Adipocyte (in vitro differentiated cells): ENCODE data around the gene DHRSX.
A peak's percentile ranks its signal among the peaks of the same experiment; 100 is the strongest.
"Not testable (repeated sequence)": the region's sequence is repeated elsewhere in the genome, so short reads cannot be mapped to it uniquely, and the experiment has no call there.

Source experiments
- DNase-seq: peaks from one replicate; pipeline ENCODE4 v3.0.0-alpha.2; 2015; ENCODE audit warnings: low read depth
- H3K27me3 ChIP-seq: replicated peaks from 2 replicates; pipeline ENCODE4 v1.7.0; 2013; ENCODE audit warnings: mild to moderate bottlenecking, low read length, moderate library complexity; ENCODE audit not compliant: control insufficient read depth, insufficient read depth
- H3K36me3 ChIP-seq: 2 replicates; pipeline ENCODE4 v1.7.0; 2013; ENCODE audit warnings: low read length, mild to moderate bottlenecking, moderate library complexity; ENCODE audit not compliant: control insufficient read depth, insufficient read depth, severe bottlenecking
- H3K4me1 ChIP-seq: 2 replicates; pipeline ENCODE4 v1.7.0; 2013; ENCODE audit warnings: mild to moderate bottlenecking, low read length, moderate library complexity; ENCODE audit not compliant: control insufficient read depth, insufficient read depth
- H3K4me3 ChIP-seq: 2 replicates; pipeline ENCODE4 v1.7.0; 2013; ENCODE audit warnings: mild to moderate bottlenecking, low read length, moderate library complexity
- H3K9ac ChIP-seq: 2 replicates; pipeline ENCODE4 v1.7.0; 2013; ENCODE audit warnings: mild to moderate bottlenecking, low read length, moderate library complexity
- H3K9me3 ChIP-seq: 2 replicates; pipeline ENCODE4 v1.7.0; 2013; ENCODE audit warnings: mild to moderate bottlenecking, low read length, moderate library complexity; ENCODE audit not compliant: control insufficient read depth

The DHRSX gene

GRCh38 chrX:2351999-2352995 is 148.5 kb downstream of the DHRSX start:
- H3K27me3 ChIP-seq: no peaks in the 10 kb centered on the region
- no peaks in the 10 kb centered on the region for H3K36me3 ChIP-seq
- no peaks in the 10 kb centered on the region for H3K9me3 ChIP-seq
- no peak overlapping the region for H3K4me3 ChIP-seq
- no peaks in the 10 kb centered on the region for H3K4me1 ChIP-seq
- no peak overlapping the region for H3K9ac ChIP-seq
- DNase-seq: peak; percentile 75

GRCh38 chrX:2351321-2351720 is 149.5 kb downstream of the DHRSX start:
- Histone ChIP-seq H3K27me3 (no peaks in the 10 kb centered on the region), H3K36me3 (no peaks in the 10 kb centered on the region), H3K4me3 (no peak overlapping the region), H3K9ac (no peak overlapping the region), H3K4me1 (no peaks in the 10 kb centered on the region), H3K9me3 (no peaks in the 10 kb centered on the region)
- DNase-seq: peak; percentile 68

- not testable (repeated sequence) for H3K9ac ChIP-seq, H3K9me3 ChIP-seq, H3K36me3 ChIP-seq, H3K27me3 ChIP-seq, H3K4me3 ChIP-seq, DNase-seq, H3K4me1 ChIP-seq
Measured at GRCh38 chrX:2350703-2351102, 150.1 kb downstream of the DHRSX start.

- not testable (repeated sequence) for H3K4me1 ChIP-seq, H3K4me3 ChIP-seq, H3K27me3 ChIP-seq, H3K9ac ChIP-seq, H3K9me3 ChIP-seq, H3K36me3 ChIP-seq, DNase-seq
Measured at GRCh38 chrX:2350036-2350435, 150.7 kb downstream of the DHRSX start.

GRCh38 chrX:2348211-2348610 is 152.6 kb downstream of the DHRSX start:
- no peak overlapping the region for H3K9ac ChIP-seq
- H3K4me1 ChIP-seq: no peaks in the 10 kb centered on the region
- H3K27me3 ChIP-seq: no peaks in the 10 kb centered on the region
- DNase-seq: no peak
- H3K9me3 ChIP-seq: no peaks in the 10 kb centered on the region
- H3K4me3 ChIP-seq: no peak overlapping the region
- no peaks in the 10 kb centered on the region for H3K36me3 ChIP-seq

- Histone ChIP-seq H3K4me1 (no peaks in the 10 kb centered on the region), H3K36me3 (no peaks in the 10 kb centered on the region), H3K9me3 (no peaks in the 10 kb centered on the region), H3K9ac (no peak overlapping the region), H3K27me3 (no peaks in the 10 kb centered on the region), H3K4me3 (no peak overlapping the region)
- no peak for DNase-seq
Measured at GRCh38 chrX:2346158-2346557, 154.6 kb downstream of the DHRSX start.

- no peak for DNase-seq
- no peaks in the 10 kb centered on the region for H3K9me3 ChIP-seq
- H3K36me3 ChIP-seq: no peaks in the 10 kb centered on the region
- no peak overlapping the region for H3K4me3 ChIP-seq
- no peaks in the 10 kb centered on the region for H3K27me3 ChIP-seq
- no peak overlapping the region for H3K9ac ChIP-seq
- no peaks in the 10 kb centered on the region for H3K4me1 ChIP-seq
Measured at GRCh38 chrX:2345562-2345961, 155.2 kb downstream of the DHRSX start.

GRCh38 chrX:2343413-2343812 is 157.4 kb downstream of the DHRSX start:
- Histone ChIP-seq H3K36me3 (no peaks in the 10 kb centered on the region), H3K9ac (no peak overlapping the region), H3K9me3 (peaks cover 3% of the 10 kb centered on the region), H3K27me3 (no peaks in the 10 kb centered on the region), H3K4me3 (no peak overlapping the region), H3K4me1 (no peaks in the 10 kb centered on the region)
- no peak for DNase-seq

GRCh38 chrX:2342874-2343273 is 157.9 kb downstream of the DHRSX start:
- no peak overlapping the region for H3K9ac ChIP-seq
- DNase-seq: peak; percentile 70
- H3K4me3 ChIP-seq: no peak overlapping the region
- H3K36me3 ChIP-seq: no peaks in the 10 kb centered on the region
- no peaks in the 10 kb centered on the region for H3K4me1 ChIP-seq
- H3K27me3 ChIP-seq: no peaks in the 10 kb centered on the region
- H3K9me3 ChIP-seq: peaks cover 3% of the 10 kb centered on the region

- H3K9ac ChIP-seq: no peak overlapping the region
- no peak overlapping the region for H3K4me3 ChIP-seq
- no peaks in the 10 kb centered on the region for H3K27me3 ChIP-seq
- H3K36me3 ChIP-seq: no peaks in the 10 kb centered on the region
- no peaks in the 10 kb centered on the region for H3K4me1 ChIP-seq
- DNase-seq: no peak
- peaks cover 3% of the 10 kb centered on the region for H3K9me3 ChIP-seq
Measured at GRCh38 chrX:2342281-2342688, 158.5 kb downstream of the DHRSX start.

GRCh38 chrX:2340991-2341390 is 159.8 kb downstream of the DHRSX start:
- Histone ChIP-seq H3K9me3 (peaks cover 3% of the 10 kb centered on the region), H3K36me3 (no peaks in the 10 kb centered on the region), H3K4me3 (no peak overlapping the region), H3K9ac (no peak overlapping the region), H3K27me3 (no peaks in the 10 kb centered on the region), H3K4me1 (no peaks in the 10 kb centered on the region)
- no peak for DNase-seq
